OCI-M2 (cell line): ENCODE measurements around the gene AGRN.
"Not testable (repeated sequence)": the region's sequence is repeated elsewhere in the genome, so short reads cannot be mapped to it uniquely, and the experiment has no call there.

Experiments used
- DNase-seq: peaks from one replicate; lab custom pipeline; 2025; ENCODE audit not compliant: unreplicated experiment; lab: John Stamatoyannopoulos, UW

AGRN gene

DNA sequence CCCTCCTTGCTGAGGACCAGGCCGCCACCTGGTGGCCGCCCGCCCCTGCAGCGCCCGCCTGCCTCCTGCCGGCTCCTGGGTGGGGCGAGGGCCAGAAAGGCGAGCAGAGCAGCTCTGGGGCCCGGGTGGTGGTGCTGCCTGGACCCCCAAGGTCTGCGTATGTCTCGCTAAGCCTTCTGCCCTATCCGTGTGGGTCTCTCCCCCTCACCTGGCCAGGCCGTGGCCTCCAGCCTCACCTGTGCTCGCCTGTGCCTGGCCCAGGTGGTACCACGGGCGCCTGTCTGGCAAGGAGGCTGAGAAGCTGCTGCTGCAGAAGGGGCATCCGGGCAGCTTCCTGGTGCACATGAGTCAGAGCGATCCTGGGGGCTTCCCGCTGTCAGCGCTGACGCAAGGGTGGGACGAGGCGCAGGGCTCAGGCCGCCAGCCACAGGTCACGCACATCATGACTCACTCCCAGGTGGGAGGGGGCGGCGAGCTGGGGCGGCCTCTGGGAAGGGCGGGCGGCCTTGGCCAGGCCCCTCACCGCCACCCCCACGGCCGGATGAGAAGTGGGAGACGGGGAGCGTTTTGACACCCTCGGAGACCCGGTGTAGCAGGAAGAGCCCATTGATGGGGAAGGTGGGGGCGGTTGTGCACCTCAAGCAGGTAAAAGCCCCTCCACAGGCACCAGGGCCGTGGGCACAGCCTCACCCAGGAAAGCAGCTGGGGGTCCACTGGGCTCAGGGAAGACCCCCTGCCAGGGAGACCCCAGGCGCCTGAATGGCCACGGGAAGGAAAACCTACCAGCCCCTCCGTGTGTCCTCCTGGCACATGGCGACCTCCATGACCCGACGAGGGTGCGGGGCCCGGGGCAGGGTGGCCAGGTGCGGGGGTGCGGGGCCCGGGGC is 44.3 kb downstream of the AGRN start:
- no peak for DNase-seq

DNA sequence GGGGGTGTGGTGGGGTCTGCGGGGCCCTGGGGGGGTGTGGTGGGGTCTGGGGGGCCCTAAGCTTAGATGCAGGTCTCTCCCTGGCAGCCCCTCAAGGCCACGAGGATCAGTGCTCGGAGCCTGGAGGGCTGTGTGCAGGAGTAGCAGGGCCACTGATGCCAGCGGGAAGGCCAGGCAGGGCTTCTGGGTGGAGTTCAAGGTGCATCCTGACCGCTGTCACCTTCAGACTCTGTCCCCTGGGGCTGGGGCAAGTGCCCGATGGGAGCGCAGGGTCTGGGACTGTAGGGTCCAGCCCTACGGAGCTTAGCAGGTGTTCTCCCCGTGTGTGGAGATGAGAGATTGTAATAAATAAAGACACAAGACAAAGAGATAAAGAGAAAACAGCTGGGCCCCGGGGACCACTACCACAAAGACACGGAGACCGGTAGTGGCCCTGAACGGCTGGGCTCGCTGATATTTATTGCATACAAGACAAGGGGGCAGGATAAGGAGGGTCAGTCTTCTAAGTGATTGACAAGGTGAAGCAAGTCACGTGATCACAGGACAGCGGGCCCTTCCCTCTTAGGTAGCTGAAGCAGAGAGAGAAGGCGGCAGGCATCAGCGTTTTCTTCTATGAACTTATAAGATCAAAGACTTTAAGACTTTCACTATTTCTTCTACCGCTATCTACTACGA is 45.5 kb downstream of the AGRN start:
- DNase-seq = no peak

DNA sequence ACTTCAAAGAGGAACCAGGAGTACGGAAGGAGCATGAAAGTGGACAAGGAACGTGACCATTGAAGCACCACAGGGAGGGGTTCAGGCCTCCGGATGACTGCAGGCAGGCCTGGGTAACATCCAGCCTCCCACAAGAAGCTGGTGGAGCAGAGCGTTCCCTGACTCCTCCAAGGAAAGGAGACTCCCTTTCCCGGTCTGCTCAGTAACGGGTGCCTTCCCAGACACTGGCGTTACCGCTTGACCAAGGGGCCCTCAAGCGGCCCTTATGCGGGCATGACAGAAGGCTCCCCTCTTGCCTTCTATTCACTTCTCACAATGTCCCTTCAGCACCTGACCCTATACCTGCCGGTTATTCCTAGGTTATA is 46.0 kb downstream of the AGRN start:
- DNase-seq = not testable (repeated sequence)

DNA sequence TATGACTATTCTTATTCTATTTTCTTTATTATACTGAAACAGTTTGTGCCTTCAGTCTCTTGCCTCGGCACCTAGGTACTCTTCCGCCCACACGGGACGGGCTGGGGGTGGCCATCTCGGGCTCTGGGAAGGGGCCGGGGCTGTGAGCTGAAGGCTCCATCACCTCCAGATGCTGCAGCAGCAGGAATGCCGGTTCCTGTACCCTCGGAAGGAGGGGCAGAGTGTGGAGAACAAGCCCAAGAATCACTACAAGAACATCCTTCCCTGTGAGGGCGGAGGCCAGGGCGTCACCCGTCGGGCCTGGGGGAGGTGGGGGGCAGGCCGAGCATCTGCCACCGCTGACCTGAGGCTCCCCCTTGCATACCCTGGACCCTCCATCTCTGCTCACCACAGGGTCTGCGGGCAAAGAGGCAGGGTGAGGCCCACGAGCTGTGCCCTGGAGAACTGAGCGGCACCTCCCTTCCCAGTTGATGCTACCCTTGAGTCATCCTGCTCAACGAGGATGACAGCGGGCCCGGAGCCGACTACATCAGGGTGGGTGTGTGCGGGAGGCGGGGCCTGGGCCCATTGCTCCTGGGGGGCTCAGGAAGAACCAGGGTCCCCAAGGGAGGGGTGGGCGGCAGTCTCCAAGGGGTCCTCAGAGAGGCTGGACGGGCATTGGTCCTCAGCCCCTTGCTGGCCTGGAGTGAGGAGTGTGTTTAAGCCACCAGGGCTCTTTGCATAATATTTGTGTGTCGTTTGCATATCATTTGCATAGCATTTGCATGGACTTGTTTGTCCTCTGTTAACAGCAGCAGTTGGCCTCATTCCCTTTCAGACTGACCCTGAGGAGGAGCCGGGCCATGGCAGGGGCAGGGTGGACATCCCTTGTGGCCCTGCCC is 46.7 kb downstream of the AGRN start:
- no peak for DNase-seq

DNA sequence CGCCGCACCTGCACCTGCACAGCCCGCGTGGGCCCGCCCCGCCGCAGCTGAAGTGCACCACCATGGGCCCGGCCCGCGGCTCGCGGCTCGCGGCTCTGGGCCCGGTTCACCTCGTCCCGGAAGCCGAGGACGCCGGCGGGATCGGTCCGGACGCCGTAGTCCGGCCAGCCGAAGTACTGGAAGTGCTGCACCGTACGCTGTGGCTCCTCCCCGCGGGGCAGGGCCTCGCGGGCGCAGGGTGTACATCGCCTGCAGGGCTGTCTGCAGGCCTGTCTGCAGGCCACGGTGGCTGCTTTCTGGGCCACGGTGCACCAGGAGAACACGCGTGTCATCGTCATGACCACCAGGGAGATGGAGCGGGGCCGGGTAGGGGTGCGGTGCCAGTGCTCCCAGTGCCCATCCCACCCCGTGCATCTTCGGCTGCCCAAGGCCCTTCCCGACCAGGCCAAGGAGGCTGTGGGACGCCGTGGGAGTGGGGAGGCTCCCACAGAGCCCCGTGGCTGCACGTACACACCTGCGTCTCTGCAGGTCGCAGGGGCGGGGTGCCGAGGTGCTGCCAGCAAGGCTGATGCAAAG is 47.5 kb downstream of the AGRN start:
- no peak for DNase-seq

DNA sequence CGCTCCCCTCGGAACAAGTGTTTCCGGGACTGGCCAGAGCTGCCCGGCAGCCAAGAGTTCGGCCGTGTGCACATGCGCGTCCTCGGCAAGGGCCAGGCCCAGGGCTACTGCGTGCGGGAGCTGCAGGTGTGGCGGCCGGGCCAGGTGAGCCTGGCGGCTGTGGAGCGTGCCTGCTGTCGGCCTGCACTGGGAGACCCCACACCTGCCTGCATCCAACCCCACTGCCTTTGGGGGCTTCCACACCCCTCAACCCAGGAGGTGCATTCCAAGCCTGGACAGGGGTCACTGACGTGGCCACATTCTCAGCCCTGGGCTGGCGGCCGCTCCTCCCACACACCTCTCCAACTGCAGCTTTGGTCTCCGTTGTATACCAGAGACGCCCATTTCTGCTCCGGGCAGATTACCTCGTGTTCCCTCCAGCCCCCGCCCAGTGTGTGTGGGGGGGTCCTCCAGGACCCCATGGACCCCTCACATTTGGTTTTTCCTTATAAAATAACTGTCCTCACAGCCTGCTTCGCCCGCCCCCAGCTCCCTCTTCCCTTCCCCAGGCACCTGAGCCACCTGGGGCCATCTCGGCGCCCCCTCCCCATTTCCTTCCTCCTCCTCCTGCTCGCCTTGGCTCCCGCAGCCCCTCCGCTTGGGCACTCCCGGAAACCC is 48.1 kb downstream of the AGRN start:
- no peak for DNase-seq

DNA sequence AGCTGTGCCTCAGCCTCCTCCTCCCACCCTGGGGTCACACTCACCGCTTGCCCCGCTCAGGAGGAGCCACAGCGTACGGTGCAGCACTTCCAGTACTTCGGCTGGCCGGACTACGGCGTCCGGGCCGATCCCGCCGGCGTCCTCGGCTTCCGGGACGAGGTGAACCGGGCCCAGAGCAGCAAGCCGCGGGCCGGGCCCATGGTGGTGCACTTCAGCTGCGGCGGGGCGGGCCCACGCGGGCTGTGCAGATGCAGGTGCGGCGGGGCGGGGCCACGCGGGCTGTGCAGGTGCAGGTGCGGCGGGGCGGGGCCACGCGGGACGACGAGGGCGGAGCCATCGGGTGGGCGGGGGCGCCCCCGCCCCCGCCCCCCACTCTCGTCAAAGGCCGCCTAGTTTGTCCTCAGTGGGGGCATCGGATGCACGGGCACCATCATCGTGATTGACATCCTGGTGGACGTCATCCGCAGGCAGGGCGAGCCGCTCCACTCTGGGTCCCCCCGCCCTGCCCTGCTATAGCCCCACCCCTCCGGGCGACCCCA is 48.7 kb downstream of the AGRN start:
- no peak for DNase-seq

DNA sequence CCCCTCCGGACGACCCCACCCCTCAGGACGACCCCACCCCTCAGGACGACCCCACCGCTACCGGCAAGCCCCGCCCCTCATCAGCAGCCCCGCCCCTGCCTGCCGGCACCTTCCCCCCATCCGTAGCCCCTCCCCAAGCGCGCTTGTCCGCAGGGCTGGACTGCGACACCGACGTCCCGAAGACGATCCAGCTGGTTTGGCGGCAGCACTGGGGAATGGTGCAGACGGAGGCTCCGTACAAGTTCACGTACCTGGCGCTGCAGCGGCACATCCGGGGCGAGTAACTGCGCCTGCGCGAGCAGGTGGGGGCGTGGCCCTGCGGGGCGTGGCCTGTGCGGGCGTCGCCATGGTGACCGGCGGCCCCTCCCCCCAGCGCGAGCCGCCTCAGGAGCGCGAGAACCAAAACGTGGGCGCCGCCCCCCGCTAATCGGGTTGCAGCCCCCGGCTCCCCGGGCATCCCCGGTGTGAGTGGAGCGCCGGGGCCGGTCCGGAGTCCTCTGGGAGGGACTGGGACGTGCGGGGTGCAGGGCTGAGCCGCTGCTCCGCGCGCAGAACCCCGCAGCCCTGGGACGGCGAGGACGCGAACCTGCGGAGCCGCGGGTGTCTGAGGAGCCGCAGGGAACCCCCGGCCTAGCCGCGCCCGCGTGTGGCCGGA is 49.3 kb downstream of the AGRN start:
- DNase-seq = no peak

DNA sequence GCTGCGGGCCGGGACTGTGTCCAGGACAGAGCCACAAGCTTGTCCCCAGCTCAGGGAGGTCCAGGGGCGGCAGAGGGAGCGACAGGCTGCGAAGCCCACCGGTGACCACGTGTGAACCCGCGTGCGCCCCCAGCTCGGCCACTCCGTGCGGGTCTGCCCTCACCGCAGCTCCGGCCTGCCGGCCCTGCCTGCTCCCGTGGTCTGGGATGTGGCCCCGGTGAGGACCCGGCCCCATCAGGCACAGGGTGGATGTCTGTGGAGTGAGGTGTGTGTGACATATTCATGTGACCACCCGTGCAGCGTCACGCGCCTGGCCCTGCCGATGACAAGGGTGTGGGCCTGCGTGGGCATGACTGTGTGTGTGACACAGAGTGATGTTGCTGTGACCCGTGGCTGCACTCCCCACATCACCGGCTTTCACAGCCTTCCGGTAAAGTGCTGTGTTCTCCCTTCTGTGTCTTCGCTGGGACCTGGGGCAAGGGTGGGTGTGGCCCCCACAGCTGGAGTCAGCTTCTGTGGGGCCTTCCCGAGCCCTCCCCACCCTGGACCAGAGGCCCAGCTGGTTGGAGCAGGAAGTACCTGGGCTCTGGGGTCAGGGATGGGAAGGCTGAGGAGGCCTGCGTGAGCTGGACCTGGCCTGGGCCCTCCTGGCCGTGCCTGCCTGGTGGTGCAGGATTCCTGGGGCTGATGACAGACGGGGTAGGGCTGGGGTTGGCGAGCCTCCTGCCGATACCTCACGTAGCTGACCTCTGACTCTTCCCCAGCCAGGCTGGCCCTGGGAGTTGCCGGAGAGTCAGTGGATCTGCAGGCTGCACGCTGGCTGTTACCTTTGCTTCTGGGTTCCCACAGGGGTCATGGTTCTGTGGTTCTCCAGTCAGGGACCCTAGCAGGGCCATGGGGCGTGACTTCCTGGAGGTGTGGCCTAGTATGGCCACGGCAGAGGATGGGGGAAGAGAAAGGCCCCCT is 50.1 kb downstream of the AGRN start:
- DNase-seq = no peak

DNA sequence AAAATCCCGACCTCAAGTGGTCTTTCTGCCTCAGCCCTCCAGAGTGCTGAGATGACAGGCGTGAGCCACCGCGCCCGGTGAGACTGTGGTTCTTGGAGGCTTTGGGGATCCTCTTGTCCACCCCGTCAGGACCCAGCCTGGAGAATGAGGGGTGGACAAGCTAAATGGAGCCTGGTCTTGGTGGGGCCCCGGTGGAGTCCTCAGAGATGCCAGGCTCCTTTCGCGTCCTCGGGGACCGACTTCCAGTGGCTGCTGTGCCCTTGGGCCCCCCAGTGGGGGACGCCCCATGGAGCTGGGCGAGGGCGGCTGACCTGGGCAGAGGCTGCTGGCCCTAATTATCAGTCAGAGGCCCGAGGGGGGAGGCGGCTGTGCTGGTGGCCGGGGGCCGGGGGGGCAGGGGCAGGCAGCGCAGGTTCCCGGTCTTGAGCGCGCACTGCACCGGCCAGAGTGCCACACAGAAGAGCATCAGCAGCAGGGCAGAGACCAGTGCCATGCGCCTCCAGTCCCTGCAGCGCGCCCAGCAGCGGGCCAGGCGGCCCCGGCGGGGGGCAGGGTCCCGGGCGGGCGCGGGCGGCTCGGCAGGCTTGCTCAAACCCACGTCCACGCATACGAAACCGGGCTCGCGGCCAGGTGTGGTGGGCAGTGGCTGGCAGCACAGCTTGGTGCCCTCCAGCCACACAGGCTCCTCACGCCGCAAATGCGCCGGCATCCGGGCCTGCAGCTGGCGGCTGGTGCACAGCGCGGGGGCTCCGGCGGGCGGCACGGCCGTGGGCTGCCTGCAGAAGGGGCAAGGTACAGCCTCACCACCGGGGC is 51.8 kb downstream of the AGRN start:
- DNase-seq = no peak

DNA sequence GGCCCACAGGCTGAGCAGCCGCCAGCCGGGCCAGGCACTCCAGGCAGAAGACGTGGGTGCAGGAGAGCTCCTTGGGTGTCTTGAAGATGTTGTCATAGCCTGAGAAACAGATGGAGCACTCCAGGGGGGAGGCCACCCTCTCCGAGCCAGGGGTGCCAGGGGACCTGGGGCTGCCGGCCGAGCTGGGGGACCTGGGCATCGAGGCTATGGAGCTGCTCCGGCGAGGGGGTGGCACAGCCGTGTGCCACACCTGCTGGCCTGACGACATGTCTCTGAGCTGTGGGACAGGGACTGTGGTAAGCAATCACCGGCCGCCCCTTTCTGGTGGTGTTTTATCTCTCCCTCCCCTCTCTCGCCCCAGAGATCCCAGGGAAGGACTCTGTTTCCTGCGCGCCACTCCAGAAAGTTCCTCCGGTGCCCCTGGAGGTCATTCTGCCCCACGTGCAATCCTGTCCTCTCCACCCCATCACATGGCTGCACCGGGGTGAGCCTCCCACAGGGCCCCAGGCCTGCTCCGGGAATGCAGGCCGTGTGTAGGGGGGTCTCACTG is 52.5 kb downstream of the AGRN start:
- DNase-seq = no peak

DNA sequence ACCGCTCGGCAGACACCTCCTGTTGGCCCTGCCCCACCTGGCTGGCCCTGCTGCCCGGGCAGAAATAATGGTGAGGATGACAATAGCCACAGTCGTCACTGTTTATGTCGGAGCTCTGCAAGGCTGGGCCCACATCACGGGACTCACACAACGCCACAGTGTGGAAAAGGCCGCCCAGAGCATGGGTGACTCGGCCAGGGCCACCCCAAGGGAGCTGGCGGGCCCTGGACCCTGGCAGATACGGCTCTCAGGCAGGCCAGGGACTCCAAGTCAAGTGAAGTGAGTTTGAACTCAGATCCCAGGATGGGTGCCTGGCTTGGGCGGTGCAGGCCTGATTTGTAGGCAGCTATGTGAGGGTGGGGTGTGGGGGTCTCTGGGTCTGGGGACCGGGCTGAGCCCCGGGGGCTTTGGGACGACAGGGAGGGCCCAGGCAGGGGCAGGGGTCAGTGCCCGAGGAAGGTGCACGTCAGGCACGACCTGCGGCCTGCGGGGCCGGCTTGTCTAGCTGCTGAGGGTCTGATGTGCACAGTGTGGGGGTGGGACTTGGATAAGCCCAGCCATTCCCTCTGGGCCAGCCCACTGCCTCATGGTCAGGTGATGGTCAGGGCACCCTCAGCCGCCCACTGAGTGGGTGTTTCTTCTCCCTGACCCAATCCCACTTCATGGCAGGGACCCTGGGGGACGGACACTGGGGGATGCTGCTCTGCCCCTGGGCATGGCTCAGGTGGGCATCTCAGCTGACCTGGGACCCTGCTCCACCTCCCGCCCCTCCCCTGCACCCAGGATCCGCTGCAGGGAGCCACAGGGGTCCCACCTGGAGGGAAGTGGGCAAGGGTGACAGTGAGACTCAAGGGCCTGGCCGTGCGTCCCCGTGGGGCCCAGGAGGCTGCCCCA is 53.2 kb downstream of the AGRN start:
- no peak for DNase-seq

DNA sequence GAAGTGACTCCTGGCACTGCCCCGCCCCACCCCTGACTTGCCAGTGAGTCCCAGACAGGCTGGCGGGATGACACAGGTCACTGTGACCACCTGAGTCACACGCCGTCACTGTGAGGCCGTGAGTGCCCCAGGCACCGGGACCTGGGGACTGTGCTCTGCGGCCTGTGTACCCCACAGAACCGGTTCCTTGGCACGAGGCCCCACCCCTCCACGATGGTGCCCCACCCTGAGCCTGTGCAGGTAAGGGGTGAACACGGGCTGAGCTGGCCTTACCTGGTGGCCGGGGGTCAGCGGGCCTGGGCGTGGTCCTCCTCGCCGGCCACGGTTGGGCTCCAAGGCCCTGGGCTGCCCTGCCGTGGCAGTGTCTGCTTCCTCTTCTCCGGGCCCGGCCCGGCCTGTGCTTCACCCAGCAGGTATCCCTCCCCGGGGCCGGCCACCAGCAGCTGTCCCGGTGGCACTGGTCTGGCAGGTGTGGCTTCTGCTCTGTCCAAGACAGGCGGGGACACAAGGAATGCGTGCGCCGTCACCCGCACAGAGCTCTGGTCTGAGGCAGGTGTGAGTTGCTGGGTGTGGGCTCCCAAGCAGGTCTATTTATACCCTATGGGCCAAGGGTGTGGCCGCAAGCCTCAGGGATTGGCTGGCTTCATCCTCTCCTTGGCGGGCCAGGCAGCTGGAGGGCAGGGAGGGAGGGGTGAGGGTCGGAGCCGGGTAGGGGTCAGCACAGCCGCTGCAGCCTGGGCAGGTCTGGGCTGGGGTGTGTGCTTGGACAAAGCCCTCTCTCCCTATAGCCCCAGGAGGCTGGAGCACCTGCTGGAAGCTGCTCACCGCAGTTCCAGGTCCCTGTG is 54.0 kb downstream of the AGRN start, which contains the start of gene RNF223:
RNF223 (minus strand) TSS at position 564 of the 845 bp plus-strand sequence. CDS start 1,740 bp downstream, outside the sequence.
- DNase-seq = no peak

DNA sequence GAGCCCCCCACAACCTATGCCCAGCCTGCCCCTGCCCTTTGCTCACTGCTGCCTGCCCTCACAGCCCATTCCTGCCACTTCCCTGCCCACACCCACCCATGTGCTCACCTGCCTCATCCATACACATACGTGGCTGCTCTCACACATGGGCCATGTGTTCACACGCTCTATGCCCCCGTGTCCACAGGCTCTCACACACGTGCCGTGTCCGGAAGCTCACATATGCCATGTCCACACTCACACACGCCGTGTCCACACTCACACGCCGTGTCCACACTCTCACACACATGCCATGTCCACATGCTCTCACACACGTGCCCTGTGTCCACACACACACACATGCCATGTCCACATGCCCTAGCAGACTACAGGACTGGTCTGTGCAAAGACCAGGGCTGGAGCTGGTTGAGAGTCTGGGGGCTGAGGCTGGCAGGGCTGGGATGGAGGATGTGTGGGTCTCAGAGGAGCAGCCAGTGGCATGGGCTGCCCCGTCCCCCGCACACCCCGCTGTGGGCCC is 54.8 kb downstream of the AGRN start:
- no peak for DNase-seq

DNA sequence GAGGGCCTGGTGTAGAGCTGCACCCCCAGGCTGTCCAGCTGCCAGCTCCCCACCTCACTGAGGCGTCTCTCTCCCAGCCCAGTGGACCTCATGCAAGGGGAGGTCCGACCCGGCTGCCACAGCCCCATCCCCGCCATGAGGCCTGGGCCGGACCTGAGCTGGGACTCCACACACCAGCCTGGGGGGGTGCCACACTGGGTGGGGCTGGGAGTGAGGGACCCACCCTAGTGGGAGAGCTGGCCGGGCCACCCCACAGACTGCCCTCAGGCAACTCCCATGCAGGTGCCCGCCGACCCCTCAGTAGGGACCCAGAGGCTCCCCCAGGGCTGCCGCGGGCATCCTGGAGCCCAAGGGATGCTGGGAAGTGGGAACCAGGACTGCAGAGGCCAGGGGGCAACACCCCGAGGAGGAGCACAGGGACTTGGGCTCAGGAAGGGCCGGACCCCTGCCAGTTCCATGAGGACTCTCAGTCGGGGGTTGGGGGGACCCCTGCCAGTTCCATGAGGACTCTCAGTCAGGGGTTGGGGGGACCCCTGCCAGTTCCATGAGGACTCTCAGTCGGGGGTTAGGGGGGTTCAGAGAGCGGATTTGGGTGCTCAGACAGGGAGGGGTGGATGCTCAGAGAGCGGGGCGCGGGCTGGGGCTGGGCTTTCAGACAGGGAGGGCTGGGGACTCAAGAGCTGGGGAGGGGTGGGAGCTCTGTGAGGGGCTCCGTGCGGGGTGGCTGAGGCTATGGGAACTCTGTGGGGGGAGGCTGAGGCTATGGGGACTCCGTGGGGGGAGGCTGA is 55.4 kb downstream of the AGRN start:
- DNase-seq = no peak
